Effector memory CD4-positive, alpha-beta T cell (primary cell): ENCODE measurements around the gene PRKG1.

Experiments
- DNase-seq, 3 donors: peaks; one replicate each; pipeline ENCODE4 v3.0.0-alpha.2; 2020
- H3K27ac ChIP-seq: 2 replicates; pipeline ENCODE4 v1.7.0; 2013; ENCODE audit warnings: mild to moderate bottlenecking, low read length, moderate library complexity; ENCODE audit not compliant: insufficient read depth, poor library complexity, severe bottlenecking
- H3K27me3 ChIP-seq: replicated peaks from 2 replicates; pipeline ENCODE4 v1.7.0; 2013; ENCODE audit warnings: mild to moderate bottlenecking, low read length; ENCODE audit not compliant: insufficient read depth, control insufficient read depth, poor library complexity, severe bottlenecking
- H3K36me3 ChIP-seq: 2 replicates; pipeline ENCODE4 v1.7.0; 2013; ENCODE audit warnings: mild to moderate bottlenecking, low read length, moderate library complexity; ENCODE audit not compliant: control insufficient read depth, insufficient read depth
- H3K4me1 ChIP-seq: 2 replicates; pipeline ENCODE4 v1.7.0; 2013; ENCODE audit warnings: low read length, mild to moderate bottlenecking; ENCODE audit not compliant: control insufficient read depth, insufficient read depth, poor library complexity, severe bottlenecking
- H3K4me3 ChIP-seq: 2 replicates; pipeline ENCODE4 v1.7.0; 2013; ENCODE audit warnings: low read length, low read depth, mild to moderate bottlenecking; ENCODE audit not compliant: insufficient read depth, poor library complexity, severe bottlenecking
- H3K9me3 ChIP-seq: 2 replicates; pipeline ENCODE4 v1.7.0; 2013; ENCODE audit warnings: mild to moderate bottlenecking, low read length, moderate library complexity; ENCODE audit not compliant: control insufficient read depth

The PRKG1 gene

GRCh38 chr10:51765284-51765971 is 691.1 kb downstream of the PRKG1 start:
- H3K4me3 ChIP-seq = no peak overlapping the region
- DNase-seq = no peak
- no peaks in the 10 kb centered on the region for H3K36me3 ChIP-seq
- H3K27me3 ChIP-seq = no peaks in the 10 kb centered on the region
- H3K4me1 ChIP-seq = no peaks in the 10 kb centered on the region
- H3K27ac ChIP-seq = no peak overlapping the region
- no peaks in the 10 kb centered on the region for H3K9me3 ChIP-seq

GRCh38 chr10:51766423-51767102 is 692.3 kb downstream of the PRKG1 start:
- H3K27ac ChIP-seq = no peak overlapping the region
- DNase-seq = no peak
- H3K4me1 ChIP-seq = no peaks in the 10 kb centered on the region
- H3K27me3 ChIP-seq = no peaks in the 10 kb centered on the region
- no peaks in the 10 kb centered on the region for H3K9me3 ChIP-seq
- no peaks in the 10 kb centered on the region for H3K36me3 ChIP-seq
- H3K4me3 ChIP-seq = no peak overlapping the region

- Histone ChIP-seq H3K4me1 (no peaks in the 10 kb centered on the region), H3K27ac (no peak overlapping the region), H3K36me3 (no peaks in the 10 kb centered on the region), H3K4me3 (no peak overlapping the region), H3K27me3 (no peaks in the 10 kb centered on the region), H3K9me3 (no peaks in the 10 kb centered on the region)
- no peak for DNase-seq
These were observed 692.9 kb downstream of the PRKG1 start for GRCh38 chr10:51767103-51767763.

GRCh38 chr10:51768886-51769465 is 694.7 kb downstream of the PRKG1 start:
- Histone ChIP-seq H3K9me3 (no peaks in the 10 kb centered on the region), H3K4me1 (no peaks in the 10 kb centered on the region), H3K36me3 (no peaks in the 10 kb centered on the region), H3K27ac (no peak overlapping the region), H3K4me3 (no peak overlapping the region), H3K27me3 (no peaks in the 10 kb centered on the region)
- no peak for DNase-seq

- no peaks in the 10 kb centered on the region for H3K36me3 ChIP-seq
- H3K9me3 ChIP-seq = no peaks in the 10 kb centered on the region
- no peaks in the 10 kb centered on the region for H3K4me1 ChIP-seq
- no peak overlapping the region for H3K4me3 ChIP-seq
- no peaks in the 10 kb centered on the region for H3K27me3 ChIP-seq
- H3K27ac ChIP-seq = no peak overlapping the region
- DNase-seq = no peak
These were observed 696.4 kb downstream of the PRKG1 start for GRCh38 chr10:51770709-51771108.

- H3K27me3 ChIP-seq = no peaks in the 10 kb centered on the region
- H3K4me3 ChIP-seq = no peak overlapping the region
- H3K27ac ChIP-seq = no peak overlapping the region
- no peaks in the 10 kb centered on the region for H3K4me1 ChIP-seq
- H3K9me3 ChIP-seq = no peaks in the 10 kb centered on the region
- no peak for DNase-seq
- no peaks in the 10 kb centered on the region for H3K36me3 ChIP-seq
These were observed 698.1 kb downstream of the PRKG1 start for GRCh38 chr10:51772387-51772786.

- Histone ChIP-seq H3K9me3 (no peaks in the 10 kb centered on the region), H3K4me3 (no peak overlapping the region), H3K4me1 (no peaks in the 10 kb centered on the region), H3K27me3 (no peaks in the 10 kb centered on the region), H3K27ac (no peak overlapping the region), H3K36me3 (no peaks in the 10 kb centered on the region)
- DNase-seq = no peak
These were observed 699.4 kb downstream of the PRKG1 start for GRCh38 chr10:51773681-51774080.

GRCh38 chr10:51783941-51784340 is 709.7 kb downstream of the PRKG1 start:
- H3K27me3 ChIP-seq = no peaks in the 10 kb centered on the region
- no peaks in the 10 kb centered on the region for H3K9me3 ChIP-seq
- no peak for DNase-seq
- H3K36me3 ChIP-seq = no peaks in the 10 kb centered on the region
- no peaks in the 10 kb centered on the region for H3K4me1 ChIP-seq
- no peak overlapping the region for H3K27ac ChIP-seq
- H3K4me3 ChIP-seq = no peak overlapping the region

DNA sequence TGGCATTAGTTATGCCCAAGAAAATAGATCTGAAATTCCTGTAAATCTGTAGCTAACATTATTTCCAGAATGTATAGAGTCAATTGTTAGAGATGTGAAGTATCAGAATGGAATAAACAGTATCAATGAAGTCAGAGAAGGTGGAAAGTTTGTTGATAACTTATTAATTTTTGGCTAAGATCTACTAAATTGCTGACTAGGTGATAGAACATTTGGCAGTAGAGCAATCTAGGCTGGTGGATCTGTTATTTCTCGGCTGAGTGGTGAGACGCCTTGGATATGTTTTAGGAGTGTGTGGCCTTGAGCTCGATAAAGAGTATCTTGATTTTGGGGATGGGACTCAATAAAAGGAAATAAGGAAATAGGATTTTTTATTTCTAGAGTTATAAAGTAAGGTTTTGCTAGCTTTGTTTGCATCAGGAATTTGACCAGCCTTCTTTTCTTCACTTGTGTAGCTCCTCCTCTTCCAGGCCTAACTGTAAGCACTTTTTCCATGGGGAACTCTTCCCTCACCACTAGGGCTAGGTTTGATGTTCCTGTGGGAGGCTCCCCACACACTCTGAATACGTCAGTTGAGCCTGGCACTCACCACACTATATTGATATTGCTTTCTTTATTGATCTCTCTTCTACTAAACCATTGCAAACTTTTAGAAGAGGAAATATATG is 711.9 kb downstream of the PRKG1 start:
- no peak for DNase-seq
- no peaks in the 10 kb centered on the region for H3K9me3 ChIP-seq
- no peak overlapping the region for H3K4me3 ChIP-seq
- no peaks in the 10 kb centered on the region for H3K27me3 ChIP-seq
- no peaks in the 10 kb centered on the region for H3K36me3 ChIP-seq
- H3K4me1 ChIP-seq = no peaks in the 10 kb centered on the region
- H3K27ac ChIP-seq = no peak overlapping the region
